GM21528 (cell line): ENCODE results near the gene PNKP.

ENCODE experiments used
- ATAC-seq: cut with Tn5 transposase; IDR thresholded peaks from one replicate; pipeline ENCODE4 v1.9.1; 2021; ENCODE audit warnings: mild to moderate bottlenecking, moderate library complexity; ENCODE audit not compliant: unreplicated experiment, low FRiP score

The PNKP gene

GRCh38 chr19:49890349-49891311 lies 23.3 kb upstream of the PNKP start:
- ATAC-seq = no peak

- no peak for ATAC-seq
Observed at GRCh38 chr19:49889687-49890348, 22.4 kb upstream of the PNKP start.

- no peak for ATAC-seq
Observed at GRCh38 chr19:49889038-49889686, 21.8 kb upstream of the PNKP start.

- ATAC-seq = no peak
Observed at GRCh38 chr19:49888510-49888824, 21.1 kb upstream of the PNKP start.

GRCh38 chr19:49887665-49888509 lies 20.5 kb upstream of the PNKP start:
- ATAC-seq = no peak

GRCh38 chr19:49887037-49887664 lies 19.8 kb upstream of the PNKP start:
- ATAC-seq = no peak

GRCh38 chr19:49884760-49885159 lies 17.4 kb upstream of the PNKP start:
- no peak for ATAC-seq

GRCh38 chr19:49884109-49884508 lies 16.7 kb upstream of the PNKP start:
- ATAC-seq = no peak

GRCh38 chr19:49883094-49883493 lies 15.7 kb upstream of the PNKP start:
- no peak for ATAC-seq

- no peak for ATAC-seq
Observed at GRCh38 chr19:49882643-49883042, 15.3 kb upstream of the PNKP start.

- no peak for ATAC-seq
Observed at GRCh38 chr19:49881672-49882394, 14.5 kb upstream of the PNKP start.

- no peak for ATAC-seq
Observed at GRCh38 chr19:49881186-49881585, 13.8 kb upstream of the PNKP start.

GRCh38 chr19:49880162-49880869 lies 12.9 kb upstream of the PNKP start:
- no peak for ATAC-seq

GRCh38 chr19:49879243-49879963 lies 12.0 kb upstream of the PNKP start:
- no peak for ATAC-seq

- no peak for ATAC-seq
Observed at GRCh38 chr19:49878744-49879070, 11.3 kb upstream of the PNKP start.

GRCh38 chr19:49877879-49878743 lies 10.7 kb upstream of the PNKP start:
- ATAC-seq = peak; percentile 46
